ENCODE results near the gene DDX10.
"Not testable (repeated sequence)": the region's sequence is repeated elsewhere in the genome, so short reads cannot be mapped to it uniquely, and the experiment has no call there.

Gene DDX10

GRCh38 chr11:108664730-108665525 is at the start of gene DDX10:
TSS of gene DDX10 (plus strand) at chr11:108665069. CDS start at chr11:108665154, 85 bp downstream.
- DNase-seq, result peak; percentile 99

- DNase-seq, result no peak
Measured at GRCh38 chr11:108616549-108616948, 48.3 kb upstream of the DDX10 start.

GRCh38 chr11:108617055-108617454 is 47.8 kb upstream of the DDX10 start:
- DNase-seq, result no peak

GRCh38 chr11:108618529-108618928 is 46.3 kb upstream of the DDX10 start:
- DNase-seq, result no peak

DNA sequence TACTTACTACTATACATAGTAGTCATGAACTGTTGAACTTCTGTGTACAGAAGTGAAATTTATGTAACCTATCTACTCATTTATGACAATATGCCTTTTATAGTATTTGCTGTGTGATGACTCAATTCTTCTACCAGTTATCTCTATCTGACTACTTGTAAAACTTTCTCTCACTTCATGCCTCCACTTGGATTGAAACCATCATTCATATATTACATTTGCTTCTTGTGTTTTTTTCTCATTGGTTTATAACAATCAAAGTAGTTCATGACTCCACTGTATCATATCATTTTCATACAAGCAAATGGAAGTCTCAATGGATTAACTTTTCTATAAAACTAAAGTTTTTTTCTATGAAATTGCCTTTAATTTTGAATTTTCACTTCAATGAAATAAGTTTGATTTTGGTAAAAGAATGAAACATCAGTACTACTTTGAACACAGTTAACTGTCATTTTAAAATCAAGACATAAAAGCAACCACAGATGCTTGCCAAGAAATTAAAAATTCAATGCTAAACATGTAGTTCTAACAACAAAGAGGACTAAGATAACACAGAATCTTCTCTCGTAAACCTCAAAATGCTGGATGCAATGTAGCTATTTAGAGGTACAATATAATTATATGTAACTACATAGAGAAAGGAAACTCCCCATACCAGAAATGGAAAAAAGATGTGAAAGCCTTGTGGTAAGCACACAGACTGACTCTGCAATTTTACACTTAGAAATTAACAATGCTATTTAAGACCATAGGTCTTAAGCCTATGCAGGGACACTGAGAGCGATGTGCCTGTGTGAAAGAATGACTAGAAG is 43.7 kb upstream of the DDX10 start:
- DNase-seq, result no peak

DNA sequence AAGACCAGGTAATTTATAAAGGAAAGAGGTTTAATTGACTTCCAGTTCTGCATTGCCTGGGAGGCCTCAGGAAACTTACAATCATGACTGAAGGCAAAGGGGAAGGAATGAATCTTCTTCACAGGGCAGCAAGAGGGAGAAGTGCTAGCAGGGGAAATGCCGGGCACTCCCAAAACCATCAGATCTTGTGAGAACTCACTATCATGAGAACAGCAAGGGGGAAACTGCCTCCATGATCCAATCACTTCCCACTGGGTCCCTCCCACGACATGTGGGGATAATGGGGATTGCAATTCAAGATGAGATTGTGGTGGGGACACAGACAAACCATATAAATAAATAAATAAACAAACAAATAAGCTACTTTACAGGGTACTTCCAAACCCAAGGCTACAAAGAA is 42.5 kb upstream of the DDX10 start:
- no peak for DNase-seq

- no peak for DNase-seq
Measured at GRCh38 chr11:108624196-108624925, 40.5 kb upstream of the DDX10 start.

DNA sequence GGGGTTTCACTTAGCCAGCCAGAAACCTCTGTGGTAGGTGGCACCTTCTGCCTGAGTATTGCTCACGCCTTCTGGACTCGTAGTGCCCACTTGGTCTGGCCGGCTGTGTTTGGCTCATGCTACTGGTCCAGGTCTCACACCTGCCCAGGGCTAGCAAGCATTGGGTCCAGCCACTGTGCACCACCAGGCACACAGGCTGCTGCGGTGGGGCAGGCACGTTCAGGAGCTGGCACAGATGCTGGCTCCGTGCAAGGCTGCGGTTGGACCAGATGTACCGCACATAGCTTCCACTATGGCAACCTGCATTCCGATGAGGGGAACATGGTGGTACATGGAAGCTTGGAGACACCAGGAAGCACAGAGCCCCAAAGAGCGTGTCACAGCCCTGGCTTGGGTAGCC is 36.5 kb upstream of the DDX10 start:
- DNase-seq, result no peak

- DNase-seq, result no peak
Measured at GRCh38 chr11:108628812-108629211, 36.1 kb upstream of the DDX10 start.

- DNase-seq, result no peak
Measured at GRCh38 chr11:108629274-108629673, 35.6 kb upstream of the DDX10 start.

DNA sequence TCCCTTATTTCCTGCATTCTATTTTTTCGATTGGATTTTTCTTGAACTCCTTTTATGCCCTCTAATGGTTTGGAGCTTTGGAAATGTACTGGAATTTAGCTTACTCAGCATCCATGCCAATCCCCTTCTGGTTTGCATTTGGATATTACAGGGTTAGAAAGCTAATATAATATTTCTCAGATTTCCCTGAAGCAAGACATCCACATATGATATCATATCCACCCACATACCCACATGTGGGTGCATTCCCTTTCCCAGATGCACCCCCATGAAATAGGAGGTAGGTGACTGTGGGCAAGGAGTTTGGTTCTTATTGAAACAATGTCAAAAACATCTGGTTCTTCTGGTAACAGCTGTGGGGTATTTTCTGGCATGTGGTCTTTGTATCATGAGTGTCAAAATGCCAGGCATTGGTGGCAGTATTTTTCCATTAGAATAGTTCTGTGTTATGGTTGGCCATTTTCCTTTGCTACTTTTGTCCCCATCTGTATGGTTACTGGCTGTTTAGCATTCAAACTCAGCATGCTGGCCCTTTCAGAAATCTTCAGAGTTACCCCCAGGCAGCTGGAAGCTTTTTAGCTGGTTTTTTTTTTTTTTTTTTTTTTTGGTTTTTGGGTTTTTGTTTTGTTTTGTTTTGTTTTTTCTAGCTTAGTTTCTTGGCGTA is 32.7 kb upstream of the DDX10 start:
- no peak for DNase-seq

DNA sequence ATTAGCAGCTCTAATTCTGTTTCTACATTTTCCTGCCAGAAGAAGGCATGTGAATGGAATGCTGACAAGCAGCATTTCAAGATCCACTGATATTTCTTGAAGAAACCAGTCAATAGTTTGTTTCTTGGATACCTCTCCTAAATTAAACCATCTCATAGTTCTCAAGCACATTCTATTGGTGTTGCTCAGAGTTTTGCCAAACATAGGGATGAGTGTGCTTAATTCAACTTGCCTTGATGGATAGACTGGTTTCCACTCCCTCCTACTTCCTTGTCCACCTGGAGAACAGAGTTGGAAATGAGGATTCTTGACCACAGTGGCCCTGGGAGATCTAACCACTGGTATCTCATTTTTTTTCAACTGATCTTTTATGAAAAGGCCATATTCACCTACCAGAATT is 29.8 kb upstream of the DDX10 start:
- DNase-seq, result no peak

GRCh38 chr11:108636222-108636621 is 28.6 kb upstream of the DDX10 start:
- DNase-seq, result no peak

- DNase-seq, result no peak
Measured at GRCh38 chr11:108639146-108639545, 25.7 kb upstream of the DDX10 start.

- not testable (repeated sequence) for DNase-seq
Measured at GRCh38 chr11:108641752-108642151, 23.1 kb upstream of the DDX10 start.

DNA sequence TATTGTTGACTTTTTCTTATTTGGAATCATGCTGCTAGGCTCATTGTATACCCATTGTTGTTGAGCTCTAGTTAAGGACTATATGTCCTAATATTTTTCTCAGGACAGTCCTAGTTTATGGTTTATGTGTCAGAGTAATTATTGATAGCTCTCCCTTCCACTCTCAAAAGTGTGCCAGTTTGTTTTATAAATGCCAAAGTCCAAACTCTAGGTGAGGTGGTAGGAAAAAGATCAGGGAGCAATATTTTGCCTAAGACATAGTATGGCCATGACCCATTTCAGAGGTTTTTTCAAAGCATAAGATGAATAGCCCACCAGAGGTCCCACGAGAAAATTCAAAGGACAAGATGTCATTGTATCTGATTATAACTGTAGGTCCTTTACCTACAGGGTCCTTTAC is 20.9 kb upstream of the DDX10 start:
- DNase-seq, result no peak

DNA sequence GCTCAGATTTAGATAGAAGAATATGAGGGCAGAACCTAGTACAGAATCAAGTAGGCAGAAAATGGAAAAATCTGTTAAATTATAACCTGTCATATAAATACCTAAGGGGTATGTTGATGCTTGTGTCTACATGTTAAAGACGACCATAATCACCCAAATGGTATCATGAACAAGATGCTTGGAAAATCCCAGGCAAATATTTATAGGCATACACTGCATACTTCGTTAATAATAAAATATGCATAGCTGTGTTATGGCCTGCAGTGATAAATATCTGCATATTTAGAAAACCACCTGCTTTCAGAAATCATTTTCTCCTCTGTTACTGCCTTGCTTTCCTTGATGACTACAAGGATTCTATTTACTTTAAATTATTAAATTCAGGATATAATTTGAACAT is 18.9 kb upstream of the DDX10 start:
- no peak for DNase-seq

DNA sequence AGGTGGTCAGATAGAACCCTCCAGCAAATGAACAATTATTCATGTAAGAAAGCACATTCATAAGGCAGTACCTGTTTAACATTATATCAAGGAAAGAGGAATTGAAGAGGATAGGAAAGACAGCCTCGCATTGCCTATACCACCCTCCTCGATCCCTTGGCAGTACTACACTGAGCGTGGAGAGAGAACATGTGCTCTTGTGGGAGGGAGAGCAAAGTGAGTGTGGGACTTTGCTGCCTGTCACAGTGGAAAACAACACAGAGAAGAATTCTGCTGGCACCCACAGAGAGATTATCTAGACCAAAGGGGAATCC is 17.5 kb upstream of the DDX10 start:
- no peak for DNase-seq

- peak; percentile 58 for DNase-seq
Measured at GRCh38 chr11:108647701-108648527, 17.0 kb upstream of the DDX10 start.

DNA sequence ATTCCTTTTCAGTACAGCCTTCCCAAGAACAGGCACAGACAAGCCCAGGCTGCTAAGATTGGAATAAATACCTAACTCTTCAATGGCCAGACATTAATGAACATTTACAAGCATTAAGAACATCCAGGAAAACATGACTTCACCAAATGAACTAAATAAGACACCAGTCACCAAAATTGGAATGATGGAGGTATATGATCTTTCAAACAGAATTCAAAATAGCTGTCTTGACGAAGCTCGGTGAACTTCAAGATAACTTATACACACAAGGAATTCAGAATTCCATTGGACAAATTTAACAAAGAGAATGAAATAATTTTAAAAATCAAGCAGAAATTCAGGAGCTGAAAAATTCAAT is 16.4 kb upstream of the DDX10 start:
- DNase-seq, result no peak

DNA sequence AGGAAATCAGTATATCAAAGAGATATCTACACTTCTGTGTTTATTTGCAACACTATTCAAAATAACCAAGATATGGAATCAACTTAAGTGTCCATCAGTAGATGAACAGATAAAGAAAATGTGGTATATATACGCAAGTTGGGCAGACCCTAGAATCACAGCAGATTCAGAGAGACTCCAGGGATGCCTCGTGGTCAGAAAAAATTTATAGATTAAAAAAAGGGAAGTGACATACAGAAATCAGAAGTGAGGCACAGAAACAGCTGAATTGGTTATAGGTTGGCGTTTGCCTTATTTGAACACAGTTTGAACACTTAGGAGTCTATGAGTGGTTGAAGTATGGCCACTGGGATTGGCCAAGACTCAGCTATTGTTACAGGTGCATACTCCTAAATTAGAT is 10.8 kb upstream of the DDX10 start:
- not testable (repeated sequence) for DNase-seq

DNA sequence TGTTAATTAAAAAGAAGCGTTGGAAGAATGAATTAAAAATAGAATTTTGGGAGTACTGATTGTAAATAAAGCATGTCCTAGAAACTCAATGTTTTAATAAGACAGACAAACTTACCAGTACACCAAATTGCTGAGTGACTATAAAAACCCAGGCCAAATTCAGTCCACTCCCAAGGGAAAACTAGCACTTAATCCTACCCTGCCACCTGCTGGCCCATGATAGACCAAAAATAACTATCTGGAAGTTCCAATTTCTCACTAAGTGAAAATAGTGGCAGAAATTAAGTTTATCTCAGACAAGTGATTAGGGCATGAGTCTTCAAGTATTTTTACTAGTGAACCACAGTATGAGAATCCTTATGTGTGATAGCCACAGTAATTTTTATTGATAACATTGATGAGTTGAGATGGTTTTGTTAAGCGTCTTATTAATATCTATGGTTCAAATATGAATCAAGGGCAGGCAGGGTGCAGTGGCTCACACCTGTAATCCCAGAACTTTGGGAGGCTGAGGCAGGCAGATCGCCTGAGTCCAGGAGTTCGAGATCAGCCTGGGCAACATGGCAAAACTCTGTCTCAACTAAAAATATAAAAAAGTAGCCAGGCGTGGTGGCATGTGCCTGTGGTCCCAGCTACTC is 9.8 kb upstream of the DDX10 start:
- no peak for DNase-seq

All from activated T-cell treated with anti-CD3 and anti-CD28 coated beads, Interleukin-2, amount 50 U/mL, for 1 hour (primary cell).